Spleen (tissue), 11 donors: ENCODE measurements around the gene ZNRF2. TPM values are rescaled to one million over a fixed set of nuclear protein-coding genes. Genes with fewer than 3 reads are reported as not detected.

Experiments
- DNase-seq: peaks from one replicate; pipeline ENCODE4 v3.0.0-alpha.2; 2020
- H3K27ac ChIP-seq, 8 donors: fragments of 200-600 bp; sonication (generic) in 7 of 8; 1 replicate in 4 of 8; 2 replicates in 4 of 8; pipeline versions ENCODE4 v1.5.0 to v1.8.0; 2016 to 2021; ENCODE audit warnings: inconsistent platforms in 4 of 8, mild to moderate bottlenecking in 4 of 8, moderate library complexity in 1 of 8
- H3K27me3 ChIP-seq, 7 donors: fragments of 200-600 bp; sonication (generic) in 6 of 7; replicated peaks in 1 of 7; 1 replicate in 4 of 7; 2 replicates in 3 of 7; pipeline versions ENCODE4 v1.5.0 to v1.8.0; 2016 to 2021; ENCODE audit warnings: inconsistent platforms in 3 of 7, mild to moderate bottlenecking in 1 of 7
- H3K36me3 ChIP-seq, 6 donors: fragments of 200-600 bp; sonication (generic) in 5 of 6; 1 replicate in 4 of 6; 2 replicates in 2 of 6; pipeline versions ENCODE4 v1.5.0 to v1.8.0; 2016 to 2021; ENCODE audit warnings: inconsistent platforms in 2 of 6
- H3K4me1 ChIP-seq, 6 donors: fragments of 200-600 bp; sonication (generic) in 5 of 6; 1 replicate in 3 of 6; 2 replicates in 3 of 6; pipeline versions ENCODE4 v1.5.0 to v1.8.0; 2016 to 2021; ENCODE audit warnings: inconsistent platforms in 3 of 6
- H3K4me3 ChIP-seq, 8 donors: fragments of 200-600 bp; sonication (generic) in 7 of 8; 1 replicate in 4 of 8; 2 replicates in 4 of 8; pipeline versions ENCODE4 v1.5.0 to v1.8.0; 2016 to 2021; ENCODE audit warnings: inconsistent platforms in 4 of 8, mild to moderate bottlenecking in 4 of 8, moderate library complexity in 2 of 8
- H3K9me3 ChIP-seq, 8 donors: fragments of 200-600 bp; sonication (generic) in 7 of 8; 1 replicate in 4 of 8; 2 replicates in 4 of 8; pipeline versions ENCODE4 v1.5.0 to v1.8.0; 2016 to 2021; ENCODE audit warnings: inconsistent platforms in 4 of 8
- POLR2A ChIP-seq, 3 donors: fragments of 450-650 bp; IDR thresholded peaks; one replicate each; pipeline ENCODE4 v1.5.1; 2017; ENCODE audit warnings: antibody characterized with exemption in 3 of 3, mild to moderate bottlenecking in 1 of 3
- POLR2AphosphoS5 ChIP-seq, 3 donors: sonication (generic); formaldehyde crosslinking; IDR thresholded peaks; one replicate each; pipeline ENCODE4 v1.5.1; 2017; ENCODE audit warnings: antibody characterized with exemption in 3 of 3
- WGBS, 5 donors: extraction: QIAGEN DNeasy Blood & Tissue Kit in 3 of 5; methylation state at CpG; one replicate each; pipeline versions ENCODE4 v1.1.5 to v1.1.7; 2013 to 2018; 5-methylcytosine and 5-hydroxymethylcytosine counted together
- intact Hi-C: fragments of 100-400 bp; cut with DNase I; formaldehyde crosslinking; loops from one replicate; pipeline ENCODE4 v1.15.0; 2023; ENCODE audit warnings: low total_unique reads
- polyA plus RNA-seq, 3 donors: library from polyadenylated mRNA; stranded (reverse); fragments of 200-250 nt; gene quantifications; one replicate each; pipeline ENCODE4 v1.2.1, GENCODE V29; 2013
- total RNA-seq, 7 donors: library from RNA; depleted of rRNA in 3 of 7; stranded (reverse); fragments of >200 nt in 3 of 7; fragmentation: NEBNext Ultra II Directional in 4 of 7; extraction: Animal tissue kit (Norgen Biotek cat#: 25700) in 4 of 7; gene quantifications; one replicate each; pipeline versions ENCODE4 v1.1.0 to v1.2.1, GENCODE V29; 2016 to 2021
- TF ChIP-seq, protein P1 (sequence below), 11 experiments: fragments of 200-600 bp in 7 of 11; fragments of 450-650 bp in 4 of 11; sonication (generic) in 4 of 11; IDR thresholded peaks in 8 of 11; conservative IDR thresholded peaks in 3 of 11; 1 replicate in 7 of 11; 2 replicates in 4 of 11; pipeline versions ENCODE4 v1.4.0 to v1.8.0; 2016 to 2021; ENCODE audit warnings: antibody characterized with exemption in 11 of 11, inconsistent platforms in 4 of 11, mild to moderate bottlenecking in 1 of 11
- donor health status: healthy with polysubstance abuse.
- donor health status: DM: no; HTN: no; CAD: no; lungs with moderate emphysema.
- donor health status: DM: no; HTN: no; CAD: no.
- donor health status: Bipolar disorder and iron deficiency.
- donor health status: healthy.
- donor health status: DM: no; HTN: no; CAD: no.
- donor health status: DM: yes; HTN: yes; CAD: no.

The ZNRF2 gene
- total and polyA plus RNA-seq, 10 donors, result 6.8 to 42.5 (median 28.5) TPM

DNA sequence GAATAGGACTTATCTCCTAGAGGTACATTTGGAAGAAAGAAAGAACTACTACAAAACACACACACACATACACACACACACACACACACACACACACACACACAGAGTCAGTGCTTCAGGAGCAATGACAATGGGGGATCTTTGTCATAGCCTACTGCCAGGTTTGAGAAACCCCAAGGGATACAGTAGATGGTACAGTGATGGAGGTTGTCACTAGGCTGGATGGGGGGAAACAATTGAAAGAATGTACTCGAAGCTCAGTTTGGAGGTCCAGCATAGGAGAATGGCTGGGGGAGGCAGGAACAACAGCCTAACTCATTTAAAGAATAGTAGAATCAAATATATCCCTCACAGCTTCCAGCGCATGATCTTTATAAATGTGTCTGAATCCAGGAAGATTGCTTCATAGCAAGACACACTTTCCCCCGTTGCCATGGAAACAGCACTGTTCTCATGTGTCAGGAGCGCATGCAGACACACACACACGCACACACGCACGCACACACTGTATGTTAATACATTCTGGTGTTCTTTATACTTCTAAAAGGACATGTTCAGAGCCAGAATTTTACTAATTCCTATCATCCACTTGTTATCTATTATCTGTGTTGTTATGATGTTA is 32.6 kb upstream of the ZNRF2 start:
- 90 to 98% (median 93%) methylated on average over 7 of the region's 7 CpGs for WGBS, 5 donors
- no peak for DNase-seq

DNA sequence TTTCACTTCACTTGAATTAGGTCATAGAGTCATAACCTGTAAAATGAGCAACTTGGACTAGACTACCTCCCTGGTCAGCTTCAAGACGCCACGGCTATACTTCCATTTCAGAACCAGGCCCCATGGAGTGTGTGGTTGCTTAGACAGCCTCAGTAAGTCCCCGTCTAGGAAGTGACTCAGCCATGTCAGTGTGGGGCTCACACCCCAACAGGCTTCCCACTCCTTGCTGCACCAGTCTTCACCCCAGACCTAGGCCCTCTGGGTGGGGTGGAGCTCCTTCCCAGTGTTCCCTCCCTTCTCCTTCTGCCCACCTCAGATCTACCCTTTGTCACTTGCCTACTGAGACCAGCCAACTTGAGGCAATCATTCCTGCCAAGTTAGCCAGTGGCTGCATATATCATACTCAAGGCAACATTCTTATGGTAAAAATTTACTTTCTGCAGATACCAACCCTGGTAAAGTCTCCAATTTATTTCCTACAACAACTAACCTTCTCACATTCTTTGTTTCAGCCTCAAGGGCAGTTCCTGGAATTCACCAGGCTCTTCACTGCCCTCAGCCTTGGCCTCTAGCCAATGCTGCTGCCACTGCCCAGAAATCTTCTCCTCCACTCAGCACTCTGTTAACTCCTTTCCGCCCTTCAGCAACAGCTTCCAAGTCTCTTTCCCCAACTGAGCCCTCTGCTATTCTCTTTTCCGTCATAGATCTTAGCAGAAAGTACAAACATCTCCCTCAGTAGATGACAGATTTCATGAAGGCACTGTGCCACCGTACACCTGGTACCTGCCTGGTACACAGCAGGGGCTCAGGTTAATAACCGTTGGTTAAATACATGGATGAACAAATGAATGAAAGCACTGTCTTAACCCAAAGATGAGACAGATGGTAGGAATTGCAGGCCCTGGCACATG is 31.3 kb upstream of the ZNRF2 start:
- H3K27ac ChIP-seq, result peak overlapping the region in 4 of 8 donors; percentile 9 to 33 (median 22)
- peak in 1 of 3 donors; percentile 14 for TF ChIP-seq POLR2AphosphoS5 (IDR thresholded peaks at IDR 0.05)
- no peak for TF ChIP-seq POLR2A (IDR thresholded peaks at IDR 0.05)
- no peaks in the 10 kb centered on the region for H3K36me3 ChIP-seq
- H3K9me3 ChIP-seq, result no peaks in the 10 kb centered on the region
- no peak overlapping the region for H3K4me3 ChIP-seq
- DNase-seq, result no peak
- no peaks in the 10 kb centered on the region for H3K27me3 ChIP-seq
- intact Hi-C loops, result no loop called here
- WGBS, 5 donors, result 62 to 77% (median 69%) methylated on average over 7 of the region's 7 CpGs
- peaks cover 0 to 38% (median 7%) of the 10 kb centered on the region in 6 donors for H3K4me1 ChIP-seq

More for the DNA sequence above, 32.6 kb upstream of the ZNRF2 start:
- Histone ChIP-seq H3K4me1 (peaks cover 0 to 48% (median 11%) of the 10 kb centered on the region in 6 donors), H3K27ac (no peak overlapping the region), H3K9me3 (no peaks in the 10 kb centered on the region), H3K27me3 (no peaks in the 10 kb centered on the region), H3K36me3 (no peaks in the 10 kb centered on the region), H3K4me3 (no peak overlapping the region)
- TF ChIP-seq POLR2A (IDR thresholded peaks at IDR 0.05), result no peak
- no peak for TF ChIP-seq POLR2AphosphoS5 (IDR thresholded peaks at IDR 0.05)
- TF ChIP-seq, protein P1, sequence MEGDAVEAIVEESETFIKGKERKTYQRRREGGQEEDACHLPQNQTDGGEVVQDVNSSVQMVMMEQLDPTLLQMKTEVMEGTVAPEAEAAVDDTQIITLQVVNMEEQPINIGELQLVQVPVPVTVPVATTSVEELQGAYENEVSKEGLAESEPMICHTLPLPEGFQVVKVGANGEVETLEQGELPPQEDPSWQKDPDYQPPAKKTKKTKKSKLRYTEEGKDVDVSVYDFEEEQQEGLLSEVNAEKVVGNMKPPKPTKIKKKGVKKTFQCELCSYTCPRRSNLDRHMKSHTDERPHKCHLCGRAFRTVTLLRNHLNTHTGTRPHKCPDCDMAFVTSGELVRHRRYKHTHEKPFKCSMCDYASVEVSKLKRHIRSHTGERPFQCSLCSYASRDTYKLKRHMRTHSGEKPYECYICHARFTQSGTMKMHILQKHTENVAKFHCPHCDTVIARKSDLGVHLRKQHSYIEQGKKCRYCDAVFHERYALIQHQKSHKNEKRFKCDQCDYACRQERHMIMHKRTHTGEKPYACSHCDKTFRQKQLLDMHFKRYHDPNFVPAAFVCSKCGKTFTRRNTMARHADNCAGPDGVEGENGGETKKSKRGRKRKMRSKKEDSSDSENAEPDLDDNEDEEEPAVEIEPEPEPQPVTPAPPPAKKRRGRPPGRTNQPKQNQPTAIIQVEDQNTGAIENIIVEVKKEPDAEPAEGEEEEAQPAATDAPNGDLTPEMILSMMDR (IDR thresholded peaks at IDR 0.05 in 8 of 11, conservative IDR thresholded peaks at IDR 0.05 in 3 of 11), result no peak
- intact Hi-C loops, result no loop called here

DNA sequence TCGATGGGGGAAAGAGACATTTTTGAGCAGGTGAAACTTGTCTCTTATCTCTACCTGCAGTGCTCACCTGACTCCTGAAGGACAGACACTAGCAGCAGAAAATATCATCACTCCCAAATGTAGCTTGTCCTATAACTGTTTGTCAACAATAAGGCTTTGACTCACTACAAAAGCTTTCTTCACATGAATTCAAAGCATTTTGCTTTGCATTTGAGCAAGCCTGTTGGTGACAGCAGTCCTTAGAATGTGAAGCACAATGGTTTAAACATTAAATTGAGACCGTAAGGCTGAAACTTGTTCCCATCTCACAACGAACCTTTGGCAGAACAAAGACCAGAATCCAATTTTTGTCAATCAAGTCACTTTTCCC is 30.6 kb upstream of the ZNRF2 start:
- TF ChIP-seq POLR2A (IDR thresholded peaks at IDR 0.05) (no peak), POLR2AphosphoS5 (IDR thresholded peaks at IDR 0.05) (no peak)
- TF ChIP-seq, protein P1 (IDR thresholded peaks at IDR 0.05 in 8 of 11, conservative IDR thresholded peaks at IDR 0.05 in 3 of 11), result no peak
- Histone ChIP-seq H3K4me3 (no peak overlapping the region), H3K27ac (no peak overlapping the region), H3K27me3 (no peaks in the 10 kb centered on the region), H3K9me3 (no peaks in the 10 kb centered on the region), H3K4me1 (peaks cover 0 to 37% (median 7%) of the 10 kb centered on the region in 6 donors), H3K36me3 (no peaks in the 10 kb centered on the region)
- WGBS, 5 donors, result 84 to 95% (median 91%) methylated on average over 3 of the region's 3 CpGs
- DNase-seq, result no peak
- intact Hi-C loops, result no loop called here

- intact Hi-C loops, result no loop called here
- H3K27ac ChIP-seq, result no peak overlapping the region
- DNase-seq, result no peak
These were observed 30.1 kb upstream of the ZNRF2 start for GRCh38 chr7:30254248-30254647.

More at GRCh38 chr7:30254248-30254647, 30.1 kb upstream of the ZNRF2 start:
- Histone ChIP-seq H3K4me3 (no peak overlapping the region), H3K4me1 (peaks cover 0 to 35% (median 7%) of the 10 kb centered on the region in 6 donors), H3K9me3 (no peaks in the 10 kb centered on the region), H3K36me3 (no peaks in the 10 kb centered on the region), H3K27me3 (no peaks in the 10 kb centered on the region)
- TF ChIP-seq POLR2AphosphoS5 (IDR thresholded peaks at IDR 0.05) (no peak), POLR2A (IDR thresholded peaks at IDR 0.05) (no peak)
- TF ChIP-seq, protein P1 (IDR thresholded peaks at IDR 0.05 in 8 of 11, conservative IDR thresholded peaks at IDR 0.05 in 3 of 11), result no peak
- 88 to 96% (median 95%) methylated on average over 5 of the region's 5 CpGs for WGBS, 5 donors
